C4-2B (cell line): ENCODE data around the gene CCDC88C.

ENCODE experiments used
- CTCF ChIP-seq: fragments of 450-650 bp; conservative IDR thresholded peaks from 2 replicates; pipeline ENCODE4 v1.5.1; 2017; ENCODE audit warnings: mild to moderate bottlenecking
- ZFX ChIP-seq: fragments of 450-650 bp; IDR thresholded peaks from 2 replicates; pipeline ENCODE4 v1.6.1; 2017

GRCh38 chr14:91388551-91388975, 29.1 kb downstream of the CCDC88C start:
- no peak for TF ChIP-seq CTCF
- no peak for TF ChIP-seq ZFX
